Right renal pelvis (tissue), 4 donors: ENCODE data around the gene GATM. TPM values are rescaled to one million over a fixed set of nuclear protein-coding genes. Genes with fewer than 3 reads are reported as not detected.
A peak's percentile ranks its signal among the peaks of the same experiment; 100 is the strongest.

ENCODE experiments used
- DNase-seq, 4 donors: peaks; one replicate each; pipeline ENCODE4 v3.0.0-alpha.2; 2013; ENCODE audit warnings: low read depth in 4 of 4, low spot score in 3 of 4, missing footprints in 1 of 4
- polyA plus RNA-seq, 4 donors: library from polyadenylated mRNA; unstranded; fragments of 120-200 nt; gene quantifications; one replicate each; pipeline ENCODE4 v1.2.1, GENCODE V29; 2013; ENCODE audit not compliant: insufficient read length in 4 of 4

The GATM gene
- polyA plus RNA-seq, 4 donors = 218 to 304 (median 259) TPM

- DNase-seq = no peak
Observed at GRCh38 chr15:45362419-45362818, 15.9 kb downstream of the GATM start.

DNA sequence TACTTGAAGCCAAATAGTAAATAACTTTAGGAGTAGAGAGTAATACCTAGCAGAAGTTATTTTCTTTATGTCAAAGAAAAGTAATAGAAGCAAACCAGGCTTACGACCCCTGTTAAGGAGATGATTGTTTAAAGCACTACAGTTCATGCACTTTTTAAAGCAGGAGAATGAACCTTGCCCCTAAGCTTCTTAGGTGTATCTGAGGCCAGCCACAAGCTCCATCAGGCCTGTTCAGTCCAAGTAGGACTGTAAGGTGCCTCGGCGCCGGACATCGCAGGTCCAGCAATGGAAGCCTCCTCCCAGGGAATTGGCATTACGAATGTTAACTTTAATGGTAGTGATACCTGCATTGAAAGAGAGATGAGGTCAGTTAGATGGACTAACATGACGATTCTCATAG is 16.5 kb downstream of the GATM start:
- no peak for DNase-seq

GRCh38 chr15:45355860-45356259 is 22.5 kb downstream of the GATM start:
- no peak for DNase-seq

GRCh38 chr15:45354711-45355110 is 23.6 kb downstream of the GATM start:
- no peak for DNase-seq

- DNase-seq = no peak
Observed at GRCh38 chr15:45351227-45351626, 27.1 kb downstream of the GATM start.

DNA sequence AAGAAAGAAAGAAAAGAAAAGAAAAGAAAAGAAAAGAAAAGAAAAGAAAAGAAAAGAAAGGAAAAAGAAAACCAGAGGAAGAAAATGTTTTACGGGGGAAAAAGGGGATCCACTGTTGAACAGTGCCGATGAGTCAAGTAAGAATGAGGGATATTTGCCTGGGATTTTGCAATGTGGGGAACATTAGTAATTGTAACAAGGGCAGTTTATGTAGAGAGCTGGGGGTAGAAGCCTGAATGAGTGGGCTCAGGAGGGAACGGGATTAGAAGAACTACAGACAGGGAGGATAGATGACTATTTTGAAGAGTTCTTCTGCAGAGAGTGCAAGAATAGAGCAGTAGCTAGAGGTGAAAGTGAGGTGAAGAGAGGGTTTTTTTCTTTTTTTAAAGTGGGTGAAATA is 28.7 kb downstream of the GATM start:
- DNase-seq = no peak

GRCh38 chr15:45347989-45348388 is 30.4 kb downstream of the GATM start:
- DNase-seq = no peak

GRCh38 chr15:45347033-45347432 is 31.3 kb downstream of the GATM start:
- no peak for DNase-seq

- no peak for DNase-seq
Observed at GRCh38 chr15:45346381-45346780, 32.0 kb downstream of the GATM start.

- no peak for DNase-seq
Observed at GRCh38 chr15:45343258-45343860, 35.0 kb downstream of the GATM start.

DNA sequence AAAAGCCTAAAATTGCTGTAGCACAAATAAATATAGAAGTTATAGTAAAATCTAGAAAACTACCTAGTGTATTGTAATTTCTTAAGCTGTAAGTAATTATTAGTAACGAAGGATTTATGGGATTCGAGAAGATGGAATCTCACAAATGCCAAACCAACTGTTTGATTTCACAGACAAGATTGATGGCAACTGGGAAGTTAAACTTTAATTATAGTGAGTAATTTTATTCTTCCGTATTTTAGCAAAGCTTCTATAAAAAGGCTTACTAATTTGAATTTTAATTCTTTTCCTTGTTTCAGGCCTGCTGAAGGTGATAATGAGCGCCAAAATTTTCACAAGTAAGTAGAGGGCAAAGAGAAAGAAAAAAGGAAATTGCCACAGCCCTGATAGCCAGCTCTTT is 36.6 kb downstream of the GATM start:
- DNase-seq = no peak

DNA sequence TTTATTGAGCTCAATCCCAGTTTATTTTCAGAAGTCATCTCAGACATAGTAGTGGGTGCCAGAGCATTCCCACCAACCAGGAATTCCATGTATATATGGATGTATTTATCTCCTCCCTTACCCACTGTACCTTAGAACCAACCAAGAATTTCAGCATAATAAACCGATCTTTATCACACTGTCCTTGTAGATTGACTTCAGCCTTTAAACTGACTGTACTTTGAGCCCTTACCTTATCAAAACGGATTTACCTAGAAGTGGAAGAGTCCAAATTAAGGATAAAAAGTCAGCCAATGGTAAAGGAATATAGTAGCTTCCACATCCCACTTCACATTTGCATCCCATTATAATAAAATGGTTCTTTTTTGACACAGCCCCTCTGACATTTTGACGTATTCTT is 37.9 kb downstream of the GATM start:
- no peak for DNase-seq

- DNase-seq = no peak
Observed at GRCh38 chr15:45338417-45338816, 39.9 kb downstream of the GATM start.

- no peak for DNase-seq
Observed at GRCh38 chr15:45337224-45337623, 41.1 kb downstream of the GATM start.

DNA sequence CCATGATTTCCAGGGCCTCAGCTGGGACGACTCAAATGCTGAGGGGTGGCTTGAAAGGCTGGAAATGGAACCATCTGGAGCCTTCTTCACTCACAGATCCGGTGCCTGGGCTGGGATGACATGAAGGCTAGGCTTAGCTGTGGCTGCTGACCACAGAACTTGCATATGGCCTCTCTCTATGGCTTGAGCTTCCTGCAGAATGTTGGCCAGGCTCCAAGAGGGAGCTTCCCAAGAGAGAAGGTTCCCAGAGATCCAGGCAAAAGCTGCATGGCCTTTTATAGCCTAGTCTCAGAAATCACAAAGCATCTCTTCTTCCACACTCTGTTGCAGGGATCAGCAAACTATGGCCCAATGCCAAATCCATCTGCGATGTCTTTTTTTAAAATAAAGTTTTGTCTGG is 44.8 kb downstream of the GATM start:
- peak; percentile 13 to 42 (median 28) for DNase-seq

DNA sequence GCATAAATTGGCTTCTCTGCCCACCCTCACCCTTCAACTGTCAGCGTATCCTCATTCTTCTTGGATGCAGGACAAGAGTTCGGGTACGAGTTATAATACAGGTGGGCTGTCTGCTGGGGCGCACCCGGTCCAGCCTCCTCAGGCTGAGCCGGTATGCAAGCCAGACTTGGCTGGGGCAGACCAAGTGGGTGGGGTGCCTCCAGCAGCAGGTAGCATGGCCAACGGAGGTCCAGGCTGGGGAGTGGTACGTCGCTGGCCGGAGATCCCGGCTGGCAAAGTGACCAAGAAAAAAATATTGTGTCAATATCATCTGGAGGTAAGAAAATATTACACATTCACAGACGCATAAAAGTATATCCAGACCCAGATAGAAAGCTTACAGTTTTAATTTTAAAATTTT is 45.6 kb downstream of the GATM start:
- no peak for DNase-seq

DNA sequence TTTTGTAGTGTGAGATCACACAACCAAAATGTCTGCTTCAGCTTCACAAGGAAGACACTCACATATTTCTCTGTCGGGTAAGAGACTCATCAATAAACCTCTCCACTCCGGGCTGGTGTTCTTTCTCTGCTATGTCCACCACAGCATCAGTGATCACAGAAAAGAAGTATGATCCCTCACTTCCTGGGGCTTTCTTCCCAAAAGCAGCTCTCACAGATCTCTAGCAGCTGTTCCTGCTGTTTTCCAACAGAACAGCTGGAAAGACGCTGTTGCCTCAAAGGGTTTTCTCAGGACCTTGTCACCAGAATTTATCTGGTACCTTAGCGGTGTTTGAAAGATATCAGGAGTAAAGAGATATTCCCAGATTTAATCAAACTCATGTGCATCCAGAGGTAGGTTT is 46.4 kb downstream of the GATM start:
- no peak for DNase-seq

DNA sequence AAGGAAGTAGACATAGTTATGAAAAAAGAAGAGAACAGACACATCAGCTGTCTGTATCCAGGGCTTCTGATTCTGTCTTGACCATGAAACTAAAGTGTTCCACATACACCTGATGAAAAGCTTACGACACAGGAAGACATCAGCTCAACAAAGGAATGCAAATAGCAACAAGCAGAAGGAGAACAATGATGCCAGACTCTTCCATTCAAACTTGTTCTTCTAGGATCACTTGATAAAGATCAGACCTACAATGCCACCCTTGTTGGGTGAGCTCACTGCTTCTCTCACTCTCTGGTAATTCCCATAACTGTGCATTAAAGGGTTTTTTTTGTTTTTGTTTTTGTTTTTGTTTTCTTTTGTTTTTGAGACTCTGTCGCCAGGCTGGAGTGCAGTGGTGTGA is 49.7 kb downstream of the GATM start:
- no peak for DNase-seq

DNA sequence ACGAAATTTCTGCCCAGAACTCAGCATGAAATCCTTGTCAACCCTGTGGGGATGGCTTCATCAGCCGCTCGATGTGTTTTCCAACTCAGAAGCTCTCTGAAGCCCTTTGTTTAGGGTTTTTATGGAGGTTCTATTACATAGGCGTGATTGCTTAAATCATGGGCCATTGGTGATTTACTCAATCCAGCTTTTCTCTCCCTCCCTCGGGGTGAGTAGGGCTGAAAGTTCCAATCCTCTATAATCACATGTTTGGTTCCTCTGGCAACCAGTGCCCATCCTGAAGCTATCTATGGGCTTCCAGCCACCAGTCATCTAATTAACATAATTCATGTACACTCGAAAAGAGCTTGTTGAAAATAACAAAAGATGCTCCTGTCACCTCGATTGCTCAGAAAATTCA is 51.6 kb downstream of the GATM start:
- no peak for DNase-seq

- no peak for DNase-seq
Observed at GRCh38 chr15:45326280-45326679, 52.1 kb downstream of the GATM start.

- DNase-seq = no peak
Observed at GRCh38 chr15:45320581-45321205, 57.7 kb downstream of the GATM start.

GRCh38 chr15:45319472-45320214 is 58.7 kb downstream of the GATM start:
- no peak for DNase-seq
